ENCODE measurements around the gene MMRN1.

DNA sequence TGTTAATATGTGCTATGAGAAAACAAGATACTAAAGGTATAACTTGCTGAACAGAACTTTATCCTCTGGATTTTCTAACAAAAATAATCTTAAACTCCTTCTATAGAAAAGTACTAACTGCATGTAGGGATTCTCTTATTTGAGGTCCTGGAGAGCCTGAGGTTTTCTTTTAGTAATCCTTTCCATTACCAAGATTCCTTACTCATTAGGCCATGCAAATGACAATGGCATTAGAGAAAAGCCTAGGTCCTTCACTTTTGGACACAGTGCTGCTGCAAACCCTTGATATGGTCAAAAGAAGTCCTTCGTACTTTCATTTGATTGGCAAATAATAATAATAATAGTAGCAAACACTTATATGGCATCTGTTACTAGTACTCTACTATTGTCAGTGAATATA lies 3.2 kb downstream of the MMRN1 start:
- TF ChIP-seq, protein P1, sequence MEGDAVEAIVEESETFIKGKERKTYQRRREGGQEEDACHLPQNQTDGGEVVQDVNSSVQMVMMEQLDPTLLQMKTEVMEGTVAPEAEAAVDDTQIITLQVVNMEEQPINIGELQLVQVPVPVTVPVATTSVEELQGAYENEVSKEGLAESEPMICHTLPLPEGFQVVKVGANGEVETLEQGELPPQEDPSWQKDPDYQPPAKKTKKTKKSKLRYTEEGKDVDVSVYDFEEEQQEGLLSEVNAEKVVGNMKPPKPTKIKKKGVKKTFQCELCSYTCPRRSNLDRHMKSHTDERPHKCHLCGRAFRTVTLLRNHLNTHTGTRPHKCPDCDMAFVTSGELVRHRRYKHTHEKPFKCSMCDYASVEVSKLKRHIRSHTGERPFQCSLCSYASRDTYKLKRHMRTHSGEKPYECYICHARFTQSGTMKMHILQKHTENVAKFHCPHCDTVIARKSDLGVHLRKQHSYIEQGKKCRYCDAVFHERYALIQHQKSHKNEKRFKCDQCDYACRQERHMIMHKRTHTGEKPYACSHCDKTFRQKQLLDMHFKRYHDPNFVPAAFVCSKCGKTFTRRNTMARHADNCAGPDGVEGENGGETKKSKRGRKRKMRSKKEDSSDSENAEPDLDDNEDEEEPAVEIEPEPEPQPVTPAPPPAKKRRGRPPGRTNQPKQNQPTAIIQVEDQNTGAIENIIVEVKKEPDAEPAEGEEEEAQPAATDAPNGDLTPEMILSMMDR (IDR thresholded peaks at IDR 0.05): no peak
- TF ChIP-seq EP300 (IDR thresholded peaks at IDR 0.05; ENCODE audit: low read depth) (no peak), POLR2AphosphoS5 (IDR thresholded peaks at IDR 0.05) (no peak)

Data from transverse colon (tissue), 4 donors.